HL-60 (cell line): Measurements from ENCODE around the gene DSG4.
A peak's percentile ranks its signal among the peaks of the same experiment; 100 is the strongest.

Source experiments
- DNase-seq, 2 experiments: peaks; one replicate each; pipeline ENCODE4 v3.0.0-alpha.2; 2010 to 2020; ENCODE audit warnings: low read depth in 1 of 2, low spot score in 1 of 2
- H3K27ac ChIP-seq: fragments of 250-450 bp; sonication (Bioruptor Pico); replicated peaks from 2 replicates; pipeline ENCODE4 v1.5.1; 2020; ENCODE audit warnings: mild to moderate bottlenecking, moderate library complexity
- H3K27me3 ChIP-seq: fragments of 250-450 bp; sonication (Bioruptor Pico); 2 replicates; pipeline ENCODE4 v1.5.1; 2021; ENCODE audit warnings: mild to moderate bottlenecking, moderate library complexity; ENCODE audit not compliant: insufficient read depth, poor library complexity, severe bottlenecking
- H3K4me3 ChIP-seq: replicated peaks from 2 replicates; pipeline ENCODE4 v1.5.1; 2011; ENCODE audit warnings: mild to moderate bottlenecking, control low read depth, low read length; ENCODE audit not compliant: insufficient read depth
- CTCF ChIP-seq: IDR thresholded peaks from one replicate; pipeline ENCODE4 v1.5.1; 2011; ENCODE audit warnings: low read length, control low read depth, inconsistent platforms; ENCODE audit not compliant: insufficient read depth
- GABPA ChIP-seq: IDR thresholded peaks from 2 replicates; pipeline ENCODE4 v1.6.1; 2012; ENCODE audit warnings: low read depth
- POLR2AphosphoS5 ChIP-seq: IDR thresholded peaks from 2 replicates; pipeline ENCODE4 v1.6.1; 2012; ENCODE audit warnings: low read depth
- SPI1 ChIP-seq: IDR thresholded peaks from 2 replicates; pipeline ENCODE4 v1.6.1; 2012; ENCODE audit warnings: low read depth, mild to moderate bottlenecking, borderline replicate concordance
- TF ChIP-seq, protein P1 (sequence below): IDR thresholded peaks from 2 replicates; pipeline ENCODE4 v1.6.1; 2012; ENCODE audit warnings: low read depth; ENCODE audit not compliant: insufficient replicate concordance

The DSG4 gene

DNA sequence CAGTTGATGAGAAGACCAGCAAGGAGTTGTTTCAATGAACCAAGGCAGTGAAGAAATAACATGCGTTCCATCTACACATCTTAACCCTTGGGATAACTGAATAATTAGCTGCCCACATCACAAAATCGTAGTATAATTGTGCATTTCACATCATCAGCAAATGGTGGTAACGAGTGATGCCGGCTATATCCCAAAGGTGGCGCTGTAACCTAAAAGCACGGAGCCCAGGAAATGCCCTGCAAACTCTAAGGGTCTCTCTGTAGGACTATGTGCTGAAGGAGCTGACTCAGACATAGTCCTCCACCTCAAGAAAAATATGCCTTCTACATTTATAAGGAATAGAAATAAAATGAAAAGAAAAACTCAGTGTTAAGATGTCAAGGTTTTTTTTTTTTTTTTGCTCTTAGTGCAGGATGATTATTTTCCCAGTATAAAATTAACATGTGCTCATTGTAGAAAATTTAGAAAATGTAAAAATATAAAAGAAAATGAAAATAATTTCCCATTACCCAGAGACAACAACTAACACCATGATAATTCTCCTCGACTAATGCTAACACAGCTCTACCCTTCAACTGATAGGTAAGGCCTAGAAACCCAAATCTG, 47.9 kb downstream of the DSG4 start:
- no peak overlapping the region for H3K27ac ChIP-seq
- peak in 1 of 2 experiments; percentile 22 for DNase-seq
- no peaks in the 10 kb centered on the region for H3K27me3 ChIP-seq
- H3K4me3 ChIP-seq, result no peak overlapping the region
- TF ChIP-seq CTCF (peak; percentile 86), GABPA (no peak), POLR2AphosphoS5 (no peak), SPI1 (no peak)
- TF ChIP-seq, protein P1, sequence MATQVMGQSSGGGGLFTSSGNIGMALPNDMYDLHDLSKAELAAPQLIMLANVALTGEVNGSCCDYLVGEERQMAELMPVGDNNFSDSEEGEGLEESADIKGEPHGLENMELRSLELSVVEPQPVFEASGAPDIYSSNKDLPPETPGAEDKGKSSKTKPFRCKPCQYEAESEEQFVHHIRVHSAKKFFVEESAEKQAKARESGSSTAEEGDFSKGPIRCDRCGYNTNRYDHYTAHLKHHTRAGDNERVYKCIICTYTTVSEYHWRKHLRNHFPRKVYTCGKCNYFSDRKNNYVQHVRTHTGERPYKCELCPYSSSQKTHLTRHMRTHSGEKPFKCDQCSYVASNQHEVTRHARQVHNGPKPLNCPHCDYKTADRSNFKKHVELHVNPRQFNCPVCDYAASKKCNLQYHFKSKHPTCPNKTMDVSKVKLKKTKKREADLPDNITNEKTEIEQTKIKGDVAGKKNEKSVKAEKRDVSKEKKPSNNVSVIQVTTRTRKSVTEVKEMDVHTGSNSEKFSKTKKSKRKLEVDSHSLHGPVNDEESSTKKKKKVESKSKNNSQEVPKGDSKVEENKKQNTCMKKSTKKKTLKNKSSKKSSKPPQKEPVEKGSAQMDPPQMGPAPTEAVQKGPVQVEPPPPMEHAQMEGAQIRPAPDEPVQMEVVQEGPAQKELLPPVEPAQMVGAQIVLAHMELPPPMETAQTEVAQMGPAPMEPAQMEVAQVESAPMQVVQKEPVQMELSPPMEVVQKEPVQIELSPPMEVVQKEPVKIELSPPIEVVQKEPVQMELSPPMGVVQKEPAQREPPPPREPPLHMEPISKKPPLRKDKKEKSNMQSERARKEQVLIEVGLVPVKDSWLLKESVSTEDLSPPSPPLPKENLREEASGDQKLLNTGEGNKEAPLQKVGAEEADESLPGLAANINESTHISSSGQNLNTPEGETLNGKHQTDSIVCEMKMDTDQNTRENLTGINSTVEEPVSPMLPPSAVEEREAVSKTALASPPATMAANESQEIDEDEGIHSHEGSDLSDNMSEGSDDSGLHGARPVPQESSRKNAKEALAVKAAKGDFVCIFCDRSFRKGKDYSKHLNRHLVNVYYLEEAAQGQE, result no peak

GRCh38 chr18:31426021-31426420, 49.4 kb downstream of the DSG4 start:
- H3K27me3 ChIP-seq, result no peaks in the 10 kb centered on the region
- TF ChIP-seq CTCF (no peak), POLR2AphosphoS5 (no peak), SPI1 (no peak), GABPA (no peak)
- TF ChIP-seq, protein P1, result no peak
- no peak overlapping the region for H3K4me3 ChIP-seq
- no peak for DNase-seq
- H3K27ac ChIP-seq, result no peak overlapping the region

GRCh38 chr18:31426871-31427406, 50.4 kb downstream of the DSG4 start:
- DNase-seq, result no peak
- Histone ChIP-seq H3K4me3 (no peak overlapping the region), H3K27me3 (no peaks in the 10 kb centered on the region), H3K27ac (no peak overlapping the region)
- no peak for TF ChIP-seq POLR2AphosphoS5
- TF ChIP-seq GABPA, result no peak
- no peak for TF ChIP-seq CTCF
- no peak for TF ChIP-seq SPI1
- TF ChIP-seq, protein P1, result no peak
